Measurements from ENCODE around the gene ATN1. TPM values are rescaled to one million over a fixed set of nuclear protein-coding genes. Genes with fewer than 3 reads are reported as not detected.

The ATN1 gene
- total and polyA plus RNA-seq, 2 of the 4 experiments (the other 2 are of a cell fraction) = 3.4 to 58.7 TPM

DNA sequence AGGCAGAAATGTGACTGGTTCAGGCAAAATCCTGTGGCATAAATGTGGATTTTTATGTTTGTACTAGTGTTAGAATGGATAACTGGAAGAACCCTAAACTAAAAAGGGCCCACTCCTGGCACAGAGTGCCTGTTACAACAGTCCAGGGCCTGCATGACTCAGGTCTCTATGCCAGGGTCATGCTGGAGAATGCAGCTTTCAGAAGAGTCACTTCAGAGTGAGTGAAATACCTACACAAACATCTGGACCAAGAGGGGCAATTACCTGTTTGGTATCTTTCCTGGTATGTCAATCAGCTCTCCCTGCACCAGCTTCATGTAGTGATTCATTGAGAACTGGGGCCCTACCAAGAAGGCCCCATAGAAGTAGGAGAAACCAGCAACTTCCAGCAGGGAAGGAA is 53.0 kb downstream of the ATN1 start:
- dilution Hi-C loops (cut with HindIII; ENCODE audit: low sequenced_read_pairs, unreplicated experiment) (no loop called here), intact Hi-C loops (cut with micrococcal nuclease) (no loop called here), in situ Hi-C loops (cut with MboI; ENCODE audit: low sequenced_read_pairs) (no loop called here)
- Histone ChIP-seq H3K4me3 (ENCODE audit: insufficient read depth, low read depth, low read length) (no peak overlapping the region), H2BK5ac (ENCODE audit: low read depth, low read length, poor library complexity, severe bottlenecking) (no peak overlapping the region), H4K8ac (ENCODE audit: low read depth in 2 of 2, low read length in 2 of 2) (no peak overlapping the region), H3K9me3 (ENCODE audit: control insufficient read depth, insufficient read depth, low read length) (no peaks in the 10 kb centered on the region), H2BK120ac (ENCODE audit: low read depth, low read length) (no peak overlapping the region), H2AK5ac (ENCODE audit: low read depth, low read length) (no peak overlapping the region), H3K27me3 (ENCODE audit: control insufficient read depth, insufficient read depth, low read length) (no peaks in the 10 kb centered on the region), H2BK20ac (ENCODE audit: low read depth, low read length) (no peak overlapping the region), H4K91ac (ENCODE audit: insufficient read depth, low read depth, low read length) (no peak overlapping the region), H3K14ac (replicated peaks; ENCODE audit: low read depth, low read length) (no peak overlapping the region), H3K4me1 (ENCODE audit: control insufficient read depth, insufficient read depth, low read length) (no peaks in the 10 kb centered on the region), H3K18ac (ENCODE audit: low read depth, low read length) (no peak overlapping the region), H3K56ac (ENCODE audit: extremely low read depth, insufficient read depth, low read length) (no peak overlapping the region), H3K4me2 (ENCODE audit: low read depth, low read length) (no peak overlapping the region), H3K79me1 (ENCODE audit: low read depth in 1 of 2, low read length in 2 of 2) (peaks cover 0 to 6% of the 10 kb centered on the region in 2 experiments; a peak in 2 of 4 replicates), H3K27ac (ENCODE audit: insufficient read depth, low read length) (no peak overlapping the region), H4K20me1 (ENCODE audit: insufficient read depth, low read length) (no peaks in the 10 kb centered on the region), H3K36me3 (ENCODE audit: control insufficient read depth, insufficient read depth, low read length) (peaks cover 56% of the 10 kb centered on the region), H2AFZ (replicated peaks; ENCODE audit: low read length, poor library complexity) (no peak overlapping the region), H4K5ac (ENCODE audit: low read depth, low read length) (no peak overlapping the region), H3K9ac (ENCODE audit: low read depth, low read length) (no peak overlapping the region), H3K23ac (ENCODE audit: low read depth, low read length) (no peak overlapping the region), H3K9me1 (ENCODE audit: insufficient read depth, low read length) (peaks cover 3% of the 10 kb centered on the region; the same call in 1 of the 2 replicates), H2AK9ac (replicated peaks; ENCODE audit: low read depth, low read length, poor library complexity) (no peak overlapping the region), H3K4ac (ENCODE audit: low read depth, low read length) (no peak overlapping the region), H2BK15ac (ENCODE audit: low read depth, low read length) (no peak overlapping the region)
- peak; percentile 32; the same call in 1 of the 2 replicates for ATAC-seq (ENCODE audit: low read depth)
- TF ChIP-seq RAD21 (IDR thresholded peaks at IDR 0.05; ENCODE audit: low read length) (no peak), BHLHE40 (IDR thresholded peaks at IDR 0.05; ENCODE audit: low read depth, low read length) (no peak), CHD1 (IDR thresholded peaks at IDR 0.05; ENCODE audit: low read depth, low read length) (no peak), RFX5 (IDR thresholded peaks at IDR 0.05; ENCODE audit: low read depth, low read length) (no peak), CEBPB (IDR thresholded peaks at IDR 0.05; ENCODE audit: low read depth, low read length) (no peak), FOS (IDR thresholded peaks at IDR 0.05; ENCODE audit: low read depth, low read length) (no peak)
- no TSS peak for BruUV-seq (replicated peaks)
- no peak for DNase-seq
- ChIA-PET CTCF (no interaction called here), POLR2A (ENCODE audit: unreplicated experiment) (no interaction called here)

All from IMR-90 (cell line).